ENCODE data around the gene XPNPEP1. TPM values are rescaled to one million over a fixed set of nuclear protein-coding genes. Genes with fewer than 3 reads are reported as not detected.

XPNPEP1 gene
- total RNA-seq, 1 donor, result 86.4 TPM

DNA sequence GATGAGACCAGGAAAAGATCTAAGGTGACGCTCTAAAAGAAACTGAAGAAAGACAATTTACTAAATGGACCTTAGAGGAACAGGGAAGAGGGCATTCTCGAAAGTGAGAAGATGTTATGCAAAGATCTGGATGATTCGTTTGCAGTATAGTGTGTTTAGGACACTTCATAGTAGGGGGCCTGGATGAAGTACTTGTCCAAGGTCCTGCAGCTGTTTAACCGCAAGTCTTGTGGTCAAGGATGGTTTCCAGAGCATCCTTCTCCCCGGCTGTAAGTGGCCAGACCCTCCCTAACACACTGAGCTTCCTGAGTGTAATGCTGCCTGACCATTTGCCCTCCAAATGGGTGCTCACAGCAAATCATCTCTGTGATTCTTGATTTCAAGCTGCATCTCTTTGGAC lies 101.6 kb downstream of the XPNPEP1 start:
- TF ChIP-seq, protein P1, sequence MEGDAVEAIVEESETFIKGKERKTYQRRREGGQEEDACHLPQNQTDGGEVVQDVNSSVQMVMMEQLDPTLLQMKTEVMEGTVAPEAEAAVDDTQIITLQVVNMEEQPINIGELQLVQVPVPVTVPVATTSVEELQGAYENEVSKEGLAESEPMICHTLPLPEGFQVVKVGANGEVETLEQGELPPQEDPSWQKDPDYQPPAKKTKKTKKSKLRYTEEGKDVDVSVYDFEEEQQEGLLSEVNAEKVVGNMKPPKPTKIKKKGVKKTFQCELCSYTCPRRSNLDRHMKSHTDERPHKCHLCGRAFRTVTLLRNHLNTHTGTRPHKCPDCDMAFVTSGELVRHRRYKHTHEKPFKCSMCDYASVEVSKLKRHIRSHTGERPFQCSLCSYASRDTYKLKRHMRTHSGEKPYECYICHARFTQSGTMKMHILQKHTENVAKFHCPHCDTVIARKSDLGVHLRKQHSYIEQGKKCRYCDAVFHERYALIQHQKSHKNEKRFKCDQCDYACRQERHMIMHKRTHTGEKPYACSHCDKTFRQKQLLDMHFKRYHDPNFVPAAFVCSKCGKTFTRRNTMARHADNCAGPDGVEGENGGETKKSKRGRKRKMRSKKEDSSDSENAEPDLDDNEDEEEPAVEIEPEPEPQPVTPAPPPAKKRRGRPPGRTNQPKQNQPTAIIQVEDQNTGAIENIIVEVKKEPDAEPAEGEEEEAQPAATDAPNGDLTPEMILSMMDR (IDR thresholded peaks at IDR 0.05; ENCODE audit: insufficient read depth, low read depth, low read length), result no peak
- DNase-seq (ENCODE audit: low read depth), result no peak
- H3K4me3 ChIP-seq (ENCODE audit: low read depth, low read length), result no peak overlapping the region

DNA sequence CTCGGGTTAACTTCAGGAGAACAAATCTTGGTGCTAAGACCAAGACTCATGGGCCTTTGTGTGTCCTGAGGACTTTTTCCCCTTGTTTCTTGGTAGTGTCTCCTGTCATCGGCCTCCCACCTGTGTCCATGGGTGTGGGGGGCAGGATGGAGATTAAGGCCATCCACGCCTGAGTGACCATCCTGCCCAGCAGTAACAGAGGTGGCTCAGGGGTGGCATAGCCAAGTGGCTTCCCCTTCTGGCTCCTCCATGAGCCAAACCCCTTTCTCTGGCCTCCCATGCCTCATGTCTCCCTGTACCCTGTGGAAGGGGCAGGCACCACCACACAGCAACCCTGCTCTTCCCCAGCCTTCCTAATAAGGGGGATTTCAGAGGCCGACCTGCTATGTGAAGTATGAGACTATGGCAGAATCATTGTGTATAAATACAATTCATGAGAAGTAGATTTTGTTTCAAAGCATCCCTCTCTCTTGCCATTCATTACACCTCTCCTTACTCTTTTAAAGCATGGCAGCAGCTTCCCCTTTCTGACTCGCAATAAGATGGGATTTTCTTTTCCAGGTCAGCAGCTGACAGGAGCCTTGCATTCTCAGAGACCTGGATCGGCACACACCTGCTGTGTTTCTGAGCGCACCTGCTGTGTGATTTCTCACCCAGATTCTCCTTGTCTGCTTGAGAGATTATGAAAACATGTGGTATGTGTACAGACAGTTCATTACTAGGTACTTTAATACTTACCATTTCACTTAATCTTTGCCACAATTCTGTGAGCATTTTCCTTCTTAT lies 102.5 kb downstream of the XPNPEP1 start:
- H3K4me3 ChIP-seq (ENCODE audit: low read depth, low read length), result no peak overlapping the region
- TF ChIP-seq, protein P1 (IDR thresholded peaks at IDR 0.05; ENCODE audit: insufficient read depth, low read depth, low read length), result no peak
- no peak for DNase-seq (ENCODE audit: low read depth)

DNA sequence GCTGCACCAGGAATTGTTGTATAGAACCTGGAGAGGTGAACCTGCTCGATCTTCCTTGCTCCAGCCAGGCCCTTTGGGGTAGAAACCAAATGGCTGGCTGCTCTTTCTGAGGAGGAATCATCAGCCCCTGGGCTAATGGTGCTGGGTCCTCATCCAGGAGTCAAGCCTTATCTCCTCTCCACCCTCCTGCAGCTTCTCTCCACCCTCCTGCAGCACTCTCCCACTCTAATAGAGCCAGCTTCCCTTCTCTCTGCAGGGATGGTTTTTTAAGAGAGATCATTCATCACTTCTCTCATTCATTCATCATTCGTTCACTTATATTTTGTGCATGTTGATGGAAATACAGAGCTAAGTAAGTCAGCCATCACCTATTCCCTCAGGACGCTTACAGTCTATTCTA lies 103.5 kb downstream of the XPNPEP1 start:
- no peak overlapping the region for H3K4me3 ChIP-seq (ENCODE audit: low read depth, low read length)
- TF ChIP-seq, protein P1 (IDR thresholded peaks at IDR 0.05; ENCODE audit: insufficient read depth, low read depth, low read length), result no peak
- DNase-seq (ENCODE audit: low read depth), result no peak

Small RNAs within 50 kb of the gene (small RNA-seq; reads per million reads assigned to genes)
- 0.28 reads per million for gene RNU4-5P

Other genes starting within 250 kb of the XPNPEP1 start
- 68.3 and 97.6 TPM in 2 replicates for gene ADD3, start 84.5 kb upstream of the XPNPEP1 start, total RNA-seq

Measured in fibroblast of villous mesenchyme (primary cell).